ENCODE results near the gene TTLL10. TPM values are rescaled to one million over a fixed set of nuclear protein-coding genes. Genes with fewer than 3 reads are reported as not detected.

TTLL10 gene
- polyA plus RNA-seq, 1 donor (not counting 4 experiments of a cell fraction or from before 2014, with no cell fraction given): not detected

DNA sequence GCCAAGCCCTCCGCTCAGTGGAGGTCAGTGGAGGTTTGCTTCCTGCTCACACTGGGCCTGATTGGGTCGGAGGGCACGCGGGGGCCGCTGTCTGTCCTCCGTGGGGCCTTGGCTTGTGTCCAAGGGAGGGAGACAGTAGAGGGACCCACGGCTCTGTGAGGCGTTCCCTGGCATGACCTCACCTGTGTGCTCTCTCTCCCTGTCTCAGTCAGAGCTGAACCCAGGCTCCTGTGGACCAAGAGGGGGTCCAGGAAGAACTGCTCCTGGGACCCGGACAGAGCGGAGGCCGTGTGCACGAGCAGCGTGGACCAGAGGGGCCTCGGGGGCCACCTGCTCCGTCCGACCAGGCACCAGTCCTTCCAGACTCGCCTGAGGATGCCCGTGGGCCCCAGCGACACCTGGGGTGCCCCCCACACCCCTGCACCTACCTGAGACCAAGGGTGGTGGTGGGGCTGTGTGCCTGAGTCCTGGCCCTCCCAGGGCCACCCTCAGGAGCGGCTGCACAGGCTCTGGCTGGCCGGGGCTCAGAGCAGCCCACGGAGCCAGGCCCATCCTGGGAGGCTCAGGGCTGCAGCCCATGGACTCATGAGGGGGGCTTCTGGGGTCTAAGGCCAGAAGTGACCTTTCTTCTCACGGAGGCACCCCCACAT, 13.3 kb upstream of the TTLL10 start:
- H2AFZ ChIP-seq (ENCODE audit: control insufficient read depth, low read length): no peak overlapping the region
- H3K9me1 ChIP-seq (ENCODE audit: control insufficient read depth, extremely low read depth, insufficient read depth, low read length): no peaks in the 10 kb centered on the region
- no peak overlapping the region for H3K4me3 ChIP-seq (ENCODE audit: control insufficient read depth in 2 of 3, extremely low read depth in 1 of 3, insufficient read depth in 2 of 3, low read depth in 1 of 3, low read length in 3 of 3)
- no peaks in the 10 kb centered on the region for H3K9me3 ChIP-seq (ENCODE audit: control insufficient read depth, low read depth, low read length)
- H3K27me3 ChIP-seq (ENCODE audit: control insufficient read depth, extremely low read depth, insufficient read depth, low read length): no peaks in the 10 kb centered on the region
- DNase-seq (ENCODE audit: low read depth, low spot score) (no peak), FAIRE-seq (no peak)
- no peaks in the 10 kb centered on the region for H3K36me3 ChIP-seq (ENCODE audit: control insufficient read depth in 2 of 2, extremely low read depth in 1 of 2, insufficient read depth in 2 of 2, low read length in 2 of 2)
- no peaks in the 10 kb centered on the region for H4K20me1 ChIP-seq (ENCODE audit: control insufficient read depth, extremely low read depth, insufficient read depth, low read length)
- no peak for TF ChIP-seq EZH2 (IDR thresholded peaks at IDR 0.05; ENCODE audit: low read length)
- H3K4me2 ChIP-seq (ENCODE audit: control insufficient read depth, extremely low read depth, insufficient read depth, low read depth, low read length): no peak overlapping the region
- H3K9ac ChIP-seq (ENCODE audit: control insufficient read depth, extremely low read depth, insufficient read depth, low read length): no peak overlapping the region
- dilution Hi-C loops (cut with MboI; ENCODE audit: extremely low pct_ligation_motif_present, low sequenced_read_pairs): no loop called here
- peaks cover 22% of the 10 kb centered on the region for H3K79me2 ChIP-seq (ENCODE audit: control insufficient read depth, insufficient read depth, low read length)
- peaks cover 14% of the 10 kb centered on the region for H3K4me1 ChIP-seq (ENCODE audit: control insufficient read depth, extremely low read depth, insufficient read depth, low read length)
- no peak overlapping the region for H3K27ac ChIP-seq (ENCODE audit: control insufficient read depth, insufficient read depth, low read length)

DNA sequence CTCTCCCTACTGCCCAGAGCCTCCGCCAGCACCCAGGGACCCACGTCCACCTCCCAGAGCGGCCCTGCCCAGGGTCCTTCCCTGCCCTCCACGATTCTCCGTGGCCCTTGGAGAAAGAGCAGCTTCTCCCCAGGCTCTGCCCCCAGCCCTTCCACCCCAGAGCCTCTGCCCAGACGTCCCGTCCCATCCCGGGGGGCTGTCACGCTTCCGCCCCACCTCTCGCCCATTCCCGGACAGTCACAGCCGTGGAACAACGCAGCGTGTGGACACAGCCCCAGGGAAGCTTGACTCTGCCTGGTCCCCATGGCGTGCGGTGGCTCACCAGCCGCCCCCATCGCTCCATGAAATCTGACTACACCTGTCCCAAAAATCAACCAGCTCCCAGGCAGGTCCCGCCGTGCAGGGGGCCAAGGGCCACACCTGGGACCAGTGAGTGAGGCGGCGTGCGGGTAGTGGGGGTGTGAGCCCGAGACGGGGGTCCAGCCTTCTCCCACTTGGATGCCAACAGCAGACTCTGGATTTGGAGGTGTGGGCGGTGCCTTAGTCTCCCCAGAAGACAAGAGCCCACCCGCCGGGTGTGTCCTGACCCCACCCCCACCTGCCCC, 12.5 kb upstream of the TTLL10 start:
- Histone ChIP-seq H3K79me2 (ENCODE audit: control insufficient read depth, insufficient read depth, low read length) (peaks cover 30% of the 10 kb centered on the region), H3K9me3 (ENCODE audit: control insufficient read depth, low read depth, low read length) (no peaks in the 10 kb centered on the region), H3K36me3 (ENCODE audit: control insufficient read depth in 2 of 2, extremely low read depth in 1 of 2, insufficient read depth in 2 of 2, low read length in 2 of 2) (no peaks in the 10 kb centered on the region), H2AFZ (ENCODE audit: control insufficient read depth, low read length) (no peak overlapping the region), H3K9ac (ENCODE audit: control insufficient read depth, extremely low read depth, insufficient read depth, low read length) (no peak overlapping the region), H3K4me1 (ENCODE audit: control insufficient read depth, extremely low read depth, insufficient read depth, low read length) (peaks cover 22% of the 10 kb centered on the region), H3K4me2 (ENCODE audit: control insufficient read depth, extremely low read depth, insufficient read depth, low read depth, low read length) (no peak overlapping the region), H3K4me3 (ENCODE audit: control insufficient read depth in 2 of 3, extremely low read depth in 1 of 3, insufficient read depth in 2 of 3, low read depth in 1 of 3, low read length in 3 of 3) (no peak overlapping the region), H3K27ac (ENCODE audit: control insufficient read depth, insufficient read depth, low read length) (no peak overlapping the region), H3K9me1 (ENCODE audit: control insufficient read depth, extremely low read depth, insufficient read depth, low read length) (no peaks in the 10 kb centered on the region), H4K20me1 (ENCODE audit: control insufficient read depth, extremely low read depth, insufficient read depth, low read length) (peaks cover 4% of the 10 kb centered on the region), H3K27me3 (ENCODE audit: control insufficient read depth, extremely low read depth, insufficient read depth, low read length) (no peaks in the 10 kb centered on the region)
- dilution Hi-C loops (cut with MboI; ENCODE audit: extremely low pct_ligation_motif_present, low sequenced_read_pairs): no loop called here
- no peak for TF ChIP-seq EZH2 (IDR thresholded peaks at IDR 0.05; ENCODE audit: low read length)
- no peak for TF ChIP-seq CTCF (optimal IDR thresholded peaks at IDR 0.05 in 1 of 3, IDR thresholded peaks at IDR 0.05 in 1 of 3, conservative IDR thresholded peaks at IDR 0.05 in 1 of 3; ENCODE audit: extremely low read depth in 1 of 3, insufficient read depth in 2 of 3, low read length in 3 of 3)
- FAIRE-seq (no peak), DNase-seq (ENCODE audit: low read depth, low spot score) (no peak)

All from keratinocyte (primary cell).